ENCODE results near the gene RALGAPA2. TPM values are rescaled to one million over a fixed set of nuclear protein-coding genes. Genes with fewer than 3 reads are reported as not detected.

The RALGAPA2 gene
- total RNA-seq, 1 donor, result 5.6 TPM

DNA sequence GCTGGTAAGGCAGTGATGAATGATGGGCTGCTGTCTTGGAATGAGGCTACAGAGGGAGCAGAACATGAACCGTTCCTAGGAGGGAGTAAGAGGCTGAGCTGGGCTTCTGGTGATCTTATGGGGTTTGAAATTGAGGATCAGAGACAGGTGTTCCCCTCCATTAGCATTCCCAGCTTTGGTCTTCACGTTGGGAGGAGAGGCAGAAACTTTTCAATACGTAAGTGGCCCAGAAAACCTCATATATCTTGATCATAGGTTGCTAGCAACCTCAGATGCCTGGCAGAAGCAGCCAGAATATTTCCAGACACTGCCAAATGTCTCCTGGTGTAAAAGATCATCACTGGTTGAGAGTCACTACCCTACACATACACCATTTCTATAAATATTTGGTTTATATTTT lies 177.4 kb downstream of the RALGAPA2 start:
- no peak for DNase-seq (ENCODE audit: low read depth)
- no peak overlapping the region for H3K4me3 ChIP-seq (ENCODE audit: low read depth, low read length)
- TF ChIP-seq, protein P1, sequence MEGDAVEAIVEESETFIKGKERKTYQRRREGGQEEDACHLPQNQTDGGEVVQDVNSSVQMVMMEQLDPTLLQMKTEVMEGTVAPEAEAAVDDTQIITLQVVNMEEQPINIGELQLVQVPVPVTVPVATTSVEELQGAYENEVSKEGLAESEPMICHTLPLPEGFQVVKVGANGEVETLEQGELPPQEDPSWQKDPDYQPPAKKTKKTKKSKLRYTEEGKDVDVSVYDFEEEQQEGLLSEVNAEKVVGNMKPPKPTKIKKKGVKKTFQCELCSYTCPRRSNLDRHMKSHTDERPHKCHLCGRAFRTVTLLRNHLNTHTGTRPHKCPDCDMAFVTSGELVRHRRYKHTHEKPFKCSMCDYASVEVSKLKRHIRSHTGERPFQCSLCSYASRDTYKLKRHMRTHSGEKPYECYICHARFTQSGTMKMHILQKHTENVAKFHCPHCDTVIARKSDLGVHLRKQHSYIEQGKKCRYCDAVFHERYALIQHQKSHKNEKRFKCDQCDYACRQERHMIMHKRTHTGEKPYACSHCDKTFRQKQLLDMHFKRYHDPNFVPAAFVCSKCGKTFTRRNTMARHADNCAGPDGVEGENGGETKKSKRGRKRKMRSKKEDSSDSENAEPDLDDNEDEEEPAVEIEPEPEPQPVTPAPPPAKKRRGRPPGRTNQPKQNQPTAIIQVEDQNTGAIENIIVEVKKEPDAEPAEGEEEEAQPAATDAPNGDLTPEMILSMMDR (IDR thresholded peaks at IDR 0.05; ENCODE audit: insufficient read depth, low read depth, low read length), result no peak

GRCh38 chr20:20531283-20531682 lies 181.2 kb downstream of the RALGAPA2 start:
- TF ChIP-seq, protein P1 (IDR thresholded peaks at IDR 0.05; ENCODE audit: insufficient read depth, low read depth, low read length), result no peak
- no peak overlapping the region for H3K4me3 ChIP-seq (ENCODE audit: low read depth, low read length)
- no peak for DNase-seq (ENCODE audit: low read depth)

DNA sequence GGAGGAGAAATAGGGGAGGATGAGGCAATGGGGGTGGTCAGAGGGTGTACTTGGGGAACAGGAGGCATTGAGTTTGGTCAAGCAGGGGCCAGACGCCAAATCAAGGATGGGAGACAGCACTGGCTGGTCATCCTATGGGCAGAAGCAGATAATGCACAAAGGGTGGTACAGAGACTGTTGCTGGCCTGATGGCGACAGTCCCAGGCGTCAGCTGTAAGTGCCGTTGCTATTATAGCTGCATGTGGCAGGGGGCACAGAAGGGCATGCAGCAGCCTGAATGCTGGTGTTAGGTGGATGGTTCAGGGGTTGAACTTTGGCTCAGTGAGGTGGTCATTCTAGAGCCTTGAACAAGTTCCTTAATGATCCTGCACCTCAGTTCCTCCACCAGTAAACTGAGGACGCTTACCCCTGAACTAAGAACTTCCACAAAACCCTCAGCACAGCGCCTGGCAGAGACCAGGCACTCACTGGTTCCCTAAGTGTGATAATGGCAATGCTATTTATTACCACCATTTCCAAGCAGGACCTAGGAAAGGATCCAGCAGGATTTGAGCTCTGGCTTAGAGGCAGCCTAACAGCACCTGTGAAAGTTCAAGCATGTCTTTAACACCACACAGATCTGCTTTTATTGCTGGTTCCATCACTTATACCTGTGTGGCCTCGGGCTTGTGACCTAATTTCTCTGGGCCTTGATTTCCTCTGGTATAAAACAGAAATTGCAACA lies 181.9 kb downstream of the RALGAPA2 start:
- TF ChIP-seq, protein P1 (IDR thresholded peaks at IDR 0.05; ENCODE audit: insufficient read depth, low read depth, low read length), result no peak
- no peak overlapping the region for H3K4me3 ChIP-seq (ENCODE audit: low read depth, low read length)
- DNase-seq (ENCODE audit: low read depth), result no peak

DNA sequence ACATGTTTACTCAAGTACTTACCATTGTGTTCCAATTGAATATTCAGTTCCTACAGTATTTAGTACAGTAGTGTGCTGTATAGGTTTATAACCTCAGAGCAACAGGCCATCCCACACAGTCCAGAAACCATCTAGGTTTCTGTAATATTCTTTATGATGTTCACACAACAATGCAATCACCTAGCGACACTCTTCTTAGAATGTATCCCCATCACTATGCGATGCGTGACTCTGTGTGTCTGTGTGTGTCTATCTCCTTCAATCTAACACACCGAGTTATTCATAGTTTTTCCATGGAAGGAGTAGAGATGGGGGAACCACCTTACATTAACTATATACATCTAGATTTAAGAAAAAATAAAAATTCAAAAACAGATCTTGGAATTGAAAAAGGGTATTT lies 182.8 kb downstream of the RALGAPA2 start:
- H3K4me3 ChIP-seq (ENCODE audit: low read depth, low read length), result no peak overlapping the region
- TF ChIP-seq, protein P1 (IDR thresholded peaks at IDR 0.05; ENCODE audit: insufficient read depth, low read depth, low read length), result no peak
- DNase-seq (ENCODE audit: low read depth), result no peak

- no peak overlapping the region for H3K4me3 ChIP-seq (ENCODE audit: low read depth, low read length)
- TF ChIP-seq, protein P1 (IDR thresholded peaks at IDR 0.05; ENCODE audit: insufficient read depth, low read depth, low read length), result no peak
- no peak for DNase-seq (ENCODE audit: low read depth)
Observed at GRCh38 chr20:20528861-20529260, 183.6 kb downstream of the RALGAPA2 start.

DNA sequence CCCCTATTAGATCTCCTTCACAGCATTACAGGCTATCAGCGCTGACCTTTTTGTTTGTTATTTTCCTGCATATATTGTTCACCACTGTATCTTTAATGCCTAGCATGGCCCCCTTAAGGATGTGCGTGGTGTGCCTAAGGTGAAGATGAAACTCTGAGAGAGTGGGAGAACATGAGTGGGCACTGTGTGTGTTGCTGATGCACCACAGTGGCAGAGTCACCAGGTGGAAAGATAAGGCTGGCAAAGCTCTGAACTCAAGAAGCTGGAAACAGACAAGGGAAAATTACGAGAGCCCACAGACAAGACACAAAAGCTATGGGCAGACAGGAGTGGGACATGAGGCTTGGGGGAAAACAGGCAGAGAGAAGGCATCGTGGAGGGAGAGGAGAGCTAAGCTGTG lies 184.8 kb downstream of the RALGAPA2 start:
- H3K4me3 ChIP-seq (ENCODE audit: low read depth, low read length), result no peak overlapping the region
- TF ChIP-seq, protein P1 (IDR thresholded peaks at IDR 0.05; ENCODE audit: insufficient read depth, low read depth, low read length), result no peak
- DNase-seq (ENCODE audit: low read depth), result no peak

DNA sequence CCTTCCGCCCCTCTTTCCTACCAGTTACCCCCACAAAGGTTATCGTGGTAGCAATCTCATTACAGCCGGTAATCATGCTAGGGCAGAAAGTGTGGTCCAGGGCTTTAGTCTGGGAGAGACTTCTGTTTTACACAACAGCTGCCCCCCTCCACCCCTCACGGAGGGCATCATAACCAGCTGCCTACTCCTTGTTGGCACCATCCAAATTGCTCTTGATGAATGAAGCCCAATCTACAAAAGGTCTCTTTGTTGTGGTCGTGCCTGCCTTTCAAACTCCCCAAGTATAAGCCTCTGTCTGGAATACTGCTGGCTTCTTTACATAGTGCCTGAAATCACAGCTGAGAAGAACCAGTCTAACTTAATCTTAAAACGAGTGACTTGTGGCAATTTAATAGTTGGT lies 186.7 kb downstream of the RALGAPA2 start:
- TF ChIP-seq, protein P1 (IDR thresholded peaks at IDR 0.05; ENCODE audit: insufficient read depth, low read depth, low read length), result no peak
- no peak overlapping the region for H3K4me3 ChIP-seq (ENCODE audit: low read depth, low read length)
- DNase-seq (ENCODE audit: low read depth), result no peak
